ENCODE data around the gene C9orf43. TPM values are rescaled to one million over a fixed set of nuclear protein-coding genes. Genes with fewer than 3 reads are reported as not detected.
"Not testable (repeated sequence)": the region's sequence is repeated elsewhere in the genome, so short reads cannot be mapped to it uniquely, and the experiment has no call there.

Gene C9orf43
- total RNA-seq, 4 donors from 2014 or later: 0.21 to 3.3 (median 0.58) TPM; not detected in 1

DNA sequence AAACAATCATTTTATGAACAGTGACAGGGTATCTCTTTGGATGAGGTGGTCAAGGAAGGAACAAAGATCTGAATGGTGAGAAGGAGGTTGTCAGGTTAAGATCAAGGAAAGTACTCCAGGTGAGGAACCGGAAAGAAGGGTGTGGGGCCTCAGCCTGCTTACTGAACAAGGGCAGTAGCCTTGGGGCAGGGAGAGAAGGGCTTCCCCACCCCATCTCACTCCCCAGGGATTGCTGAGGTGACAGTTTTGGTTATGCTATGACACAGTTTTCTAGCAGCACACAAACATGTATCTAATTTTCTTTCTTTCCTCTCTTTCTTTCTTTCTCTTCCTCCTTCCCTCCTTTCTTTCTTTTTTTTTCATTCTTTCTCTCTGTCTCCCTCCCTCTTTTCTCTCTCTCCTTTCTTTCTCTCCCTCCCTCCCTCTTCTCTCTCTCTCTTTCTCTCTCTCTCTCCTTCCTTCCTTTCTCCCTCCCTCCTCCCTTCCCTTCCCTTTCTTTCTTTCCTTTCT is 29.6 kb upstream of the C9orf43 start:
- no peaks in the 10 kb centered on the region for H3K9me3 ChIP-seq
- H3K27ac ChIP-seq: no peak overlapping the region
- no peaks in the 10 kb centered on the region for H3K36me3 ChIP-seq
- H3K4me3 ChIP-seq: no peak overlapping the region
- H3K4me1 ChIP-seq: no peaks in the 10 kb centered on the region
- TF ChIP-seq, protein P1, sequence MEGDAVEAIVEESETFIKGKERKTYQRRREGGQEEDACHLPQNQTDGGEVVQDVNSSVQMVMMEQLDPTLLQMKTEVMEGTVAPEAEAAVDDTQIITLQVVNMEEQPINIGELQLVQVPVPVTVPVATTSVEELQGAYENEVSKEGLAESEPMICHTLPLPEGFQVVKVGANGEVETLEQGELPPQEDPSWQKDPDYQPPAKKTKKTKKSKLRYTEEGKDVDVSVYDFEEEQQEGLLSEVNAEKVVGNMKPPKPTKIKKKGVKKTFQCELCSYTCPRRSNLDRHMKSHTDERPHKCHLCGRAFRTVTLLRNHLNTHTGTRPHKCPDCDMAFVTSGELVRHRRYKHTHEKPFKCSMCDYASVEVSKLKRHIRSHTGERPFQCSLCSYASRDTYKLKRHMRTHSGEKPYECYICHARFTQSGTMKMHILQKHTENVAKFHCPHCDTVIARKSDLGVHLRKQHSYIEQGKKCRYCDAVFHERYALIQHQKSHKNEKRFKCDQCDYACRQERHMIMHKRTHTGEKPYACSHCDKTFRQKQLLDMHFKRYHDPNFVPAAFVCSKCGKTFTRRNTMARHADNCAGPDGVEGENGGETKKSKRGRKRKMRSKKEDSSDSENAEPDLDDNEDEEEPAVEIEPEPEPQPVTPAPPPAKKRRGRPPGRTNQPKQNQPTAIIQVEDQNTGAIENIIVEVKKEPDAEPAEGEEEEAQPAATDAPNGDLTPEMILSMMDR (IDR thresholded peaks at IDR 0.05): no peak
- TF ChIP-seq POLR2A (IDR thresholded peaks at IDR 0.05): no peak
- intact Hi-C loops (cut with DNase I; ENCODE audit: low total_unique reads): no loop called here
- H3K27me3 ChIP-seq: no peaks in the 10 kb centered on the region
- DNase-seq: no peak

DNA sequence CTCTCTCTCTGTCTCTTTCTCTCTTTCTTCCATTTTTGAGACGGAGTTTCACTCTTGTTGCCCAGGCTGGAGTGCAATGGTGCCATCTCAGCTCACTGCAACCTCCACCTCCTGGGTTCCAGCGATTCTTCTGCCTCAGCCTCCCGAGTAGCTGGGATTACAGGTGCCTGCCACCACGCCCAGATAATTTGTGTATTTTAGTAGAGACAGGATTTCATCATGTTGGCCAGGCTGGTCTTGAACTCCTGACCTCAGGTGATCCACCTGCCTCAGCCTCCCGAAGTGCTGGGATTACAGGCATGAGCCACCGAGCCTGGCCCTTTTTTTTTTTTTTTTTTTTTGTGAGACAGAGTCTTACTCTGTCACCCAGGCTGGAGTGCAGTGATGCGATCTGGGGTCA is 29.1 kb upstream of the C9orf43 start:
- H3K4me1 ChIP-seq; H3K4me3 ChIP-seq; DNase-seq; H3K27me3 ChIP-seq; H3K9me3 ChIP-seq; intact Hi-C loops (cut with DNase I; ENCODE audit: low total_unique reads); H3K36me3 ChIP-seq; H3K27ac ChIP-seq: not testable (repeated sequence)

DNA sequence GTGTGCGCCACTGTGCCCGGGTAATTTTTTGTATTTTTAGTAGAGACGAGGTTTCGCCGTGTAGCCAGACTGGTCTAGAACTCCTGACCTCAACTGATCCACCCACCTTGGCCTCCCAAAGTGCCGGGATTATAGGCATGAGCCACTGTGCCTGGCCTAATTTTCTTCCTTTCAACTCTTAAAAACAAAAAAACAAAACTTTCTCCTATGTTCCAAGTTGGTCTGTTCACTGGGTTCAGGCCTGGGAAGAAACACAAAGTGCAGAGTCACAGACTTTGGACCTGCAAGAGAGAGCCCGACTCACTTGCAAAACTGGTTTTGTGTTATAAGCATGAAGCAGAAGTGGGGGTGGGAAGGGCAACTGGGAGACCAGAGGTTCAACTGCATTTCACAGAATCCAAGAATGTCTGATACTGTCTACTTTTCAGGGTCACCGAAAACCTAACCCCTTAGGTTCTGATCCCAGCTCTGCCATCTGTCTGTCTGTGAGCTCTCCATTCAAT is 28.6 kb upstream of the C9orf43 start:
- Histone ChIP-seq H3K36me3 (no peaks in the 10 kb centered on the region), H3K27ac (no peak overlapping the region), H3K4me1 (no peaks in the 10 kb centered on the region), H3K27me3 (no peaks in the 10 kb centered on the region), H3K4me3 (no peak overlapping the region), H3K9me3 (no peaks in the 10 kb centered on the region)
- DNase-seq: no peak
- intact Hi-C loops (cut with DNase I; ENCODE audit: low total_unique reads): no loop called here
- TF ChIP-seq, protein P1 (IDR thresholded peaks at IDR 0.05): no peak
- TF ChIP-seq POLR2A (IDR thresholded peaks at IDR 0.05): no peak

DNA sequence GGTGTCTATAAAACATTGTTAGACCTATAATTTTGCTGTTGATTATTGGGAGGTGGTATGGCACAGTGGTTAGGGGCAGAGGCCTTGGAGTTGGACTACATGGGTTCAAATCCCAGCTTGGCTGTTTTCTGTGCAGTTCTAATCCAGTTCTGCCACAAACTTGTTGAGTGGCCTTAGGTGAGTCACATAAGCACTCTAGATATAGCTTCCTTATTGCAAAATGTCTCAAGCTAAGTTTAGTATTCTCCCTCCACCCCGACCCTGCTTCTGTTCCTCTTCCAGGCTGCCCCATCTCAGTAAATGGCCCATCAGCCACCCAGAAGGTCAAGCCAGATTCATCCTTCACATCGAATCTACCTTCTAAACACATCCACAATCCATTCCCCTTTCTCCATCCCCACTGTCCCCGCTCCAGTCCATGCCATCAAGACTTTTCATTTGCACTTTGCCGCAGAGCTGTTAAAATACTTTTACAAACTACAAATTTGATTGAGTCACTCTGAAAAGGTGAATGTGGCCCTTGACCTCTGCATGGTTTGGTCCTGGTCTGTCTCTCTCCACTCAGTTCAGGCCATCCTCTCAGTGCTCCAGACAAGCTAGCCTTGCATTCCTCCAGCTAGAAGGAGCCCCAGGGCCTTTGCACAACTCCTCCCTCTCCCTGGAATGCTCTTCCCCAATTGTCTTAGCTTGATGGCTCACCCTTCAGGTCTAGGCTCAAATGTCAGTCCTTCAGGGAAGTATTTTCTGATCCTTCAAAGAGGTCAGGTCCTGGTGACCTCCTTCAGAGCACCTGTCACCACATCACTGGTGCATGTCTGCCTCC is 23.8 kb upstream of the C9orf43 start:
- intact Hi-C loops (cut with DNase I; ENCODE audit: low total_unique reads): no loop called here
- Histone ChIP-seq H3K4me3 (no peak overlapping the region), H3K27ac (no peak overlapping the region), H3K4me1 (no peaks in the 10 kb centered on the region), H3K9me3 (no peaks in the 10 kb centered on the region), H3K36me3 (no peaks in the 10 kb centered on the region), H3K27me3 (no peaks in the 10 kb centered on the region)
- TF ChIP-seq, protein P1 (IDR thresholded peaks at IDR 0.05): no peak
- TF ChIP-seq POLR2A (IDR thresholded peaks at IDR 0.05): no peak
- DNase-seq: no peak

DNA sequence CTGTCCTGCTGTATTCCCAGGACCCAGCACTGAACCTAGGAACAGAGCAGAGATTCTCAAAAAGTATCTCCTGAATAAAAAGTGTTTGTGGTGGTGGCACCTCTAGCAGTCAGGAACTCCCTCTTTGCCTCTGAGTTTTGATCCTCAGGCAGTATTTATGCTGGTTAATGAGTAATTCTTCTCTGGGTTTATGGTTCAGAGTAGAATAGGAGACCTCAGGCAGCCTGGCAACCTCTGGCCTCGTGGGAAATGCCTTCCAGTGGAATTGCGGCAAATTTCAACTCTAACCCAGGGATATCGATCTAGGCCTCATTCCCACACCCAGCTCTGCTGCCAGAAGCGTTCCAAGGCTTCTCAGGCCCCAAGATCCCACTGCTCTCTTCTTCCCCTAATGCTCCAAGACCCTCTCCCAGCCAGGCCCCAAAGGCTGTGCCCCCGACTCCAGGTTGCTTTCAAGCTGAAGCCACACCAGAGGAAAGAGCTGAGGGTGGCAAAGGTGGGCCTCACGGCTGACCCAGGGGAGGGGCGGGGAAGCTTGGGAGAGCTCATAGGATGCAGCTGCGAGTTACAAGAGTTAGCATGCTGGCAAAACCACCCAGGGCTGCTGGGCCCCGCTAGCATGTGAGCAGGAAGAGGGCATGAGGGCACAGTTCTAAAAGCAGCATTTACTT is 22.9 kb upstream of the C9orf43 start:
- H3K36me3 ChIP-seq: no peaks in the 10 kb centered on the region
- no peaks in the 10 kb centered on the region for H3K9me3 ChIP-seq
- intact Hi-C loops (cut with DNase I; ENCODE audit: low total_unique reads): no loop called here
- DNase-seq: no peak
- no peaks in the 10 kb centered on the region for H3K27me3 ChIP-seq
- no peak overlapping the region for H3K4me3 ChIP-seq
- H3K27ac ChIP-seq: no peak overlapping the region
- no peaks in the 10 kb centered on the region for H3K4me1 ChIP-seq
- TF ChIP-seq, protein P1 (IDR thresholded peaks at IDR 0.05): no peak
- no peak for TF ChIP-seq POLR2A (IDR thresholded peaks at IDR 0.05)
